ENCODE measurements around the gene PSENEN. TPM values are rescaled to one million over a fixed set of nuclear protein-coding genes. Genes with fewer than 3 reads are reported as not detected.
"Not testable (repeated sequence)": the region's sequence is repeated elsewhere in the genome, so short reads cannot be mapped to it uniquely, and the experiment has no call there.

The PSENEN gene
- total RNA-seq, 1 donor from 2014 or later, result 63.7 TPM

GRCh38 chr19:35789978-35790944, 44.8 kb downstream of the PSENEN start:
- no peak for TF ChIP-seq CTCF (conservative IDR thresholded peaks at IDR 0.05; ENCODE audit: low read depth, low read length)
- no peak for DNase-seq (ENCODE audit: low read depth)
- no peak overlapping the region for H3K4me3 ChIP-seq (ENCODE audit: low read depth, low read length)

GRCh38 chr19:35790981-35791813, 45.7 kb downstream of the PSENEN start:
- DNase-seq (ENCODE audit: low read depth), result no peak
- peak; percentile 31 for TF ChIP-seq CTCF (conservative IDR thresholded peaks at IDR 0.05; ENCODE audit: low read depth, low read length)
- no peak overlapping the region for H3K4me3 ChIP-seq (ENCODE audit: low read depth, low read length)

- H3K4me3 ChIP-seq (ENCODE audit: low read depth, low read length), result no peak overlapping the region
- no peak for TF ChIP-seq CTCF (conservative IDR thresholded peaks at IDR 0.05; ENCODE audit: low read depth, low read length)
Observed at GRCh38 chr19:35791814-35792279, 46.4 kb downstream of the PSENEN start.

GRCh38 chr19:35792312-35792711, 46.9 kb downstream of the PSENEN start:
- H3K4me3 ChIP-seq (ENCODE audit: low read depth, low read length), result no peak overlapping the region
- no peak for TF ChIP-seq CTCF (conservative IDR thresholded peaks at IDR 0.05; ENCODE audit: low read depth, low read length)
- DNase-seq (ENCODE audit: low read depth), result no peak

More at GRCh38 chr19:35791814-35792279, 46.4 kb downstream of the PSENEN start:
- no peak for DNase-seq (ENCODE audit: low read depth)

GRCh38 chr19:35792888-35793287, 47.4 kb downstream of the PSENEN start:
- no peak for DNase-seq (ENCODE audit: low read depth)
- no peak for TF ChIP-seq CTCF (conservative IDR thresholded peaks at IDR 0.05; ENCODE audit: low read depth, low read length)

GRCh38 chr19:35793381-35794165, 48.1 kb downstream of the PSENEN start:
- no peak for TF ChIP-seq CTCF (conservative IDR thresholded peaks at IDR 0.05; ENCODE audit: low read depth, low read length)
- DNase-seq (ENCODE audit: low read depth), result no peak

More at GRCh38 chr19:35792888-35793287, 47.4 kb downstream of the PSENEN start:
- H3K4me3 ChIP-seq (ENCODE audit: low read depth, low read length), result no peak overlapping the region

GRCh38 chr19:35795564-35795963, 50.1 kb downstream of the PSENEN start:
- H3K4me3 ChIP-seq (ENCODE audit: low read depth, low read length); DNase-seq (ENCODE audit: low read depth): not testable (repeated sequence)

More at GRCh38 chr19:35793381-35794165, 48.1 kb downstream of the PSENEN start:
- H3K4me3 ChIP-seq (ENCODE audit: low read depth, low read length), result no peak overlapping the region

Data from epithelial cell of proximal tubule (primary cell).